NCI-H524 (cell line): Measurements from ENCODE around the gene MPP2.
"Not testable (repeated sequence)": the region's sequence is repeated elsewhere in the genome, so short reads cannot be mapped to it uniquely, and the experiment has no call there.

Experiments
- DNase-seq, 2 experiments: peaks; one replicate each; lab custom pipeline; 2025; lab: John Stamatoyannopoulos, UW

The MPP2 gene

GRCh38 chr17:43846963-43847371, 60.4 kb downstream of the MPP2 start, which contains the start of gene CD300LG:
Gene CD300LG (plus strand): TSS chr17:43847176. CDS start chr17:43847217, 41 bp downstream.
- no peak for DNase-seq

- DNase-seq: peak; percentile 47 to 68
These were observed 61.1 kb downstream of the MPP2 start for GRCh38 chr17:43846221-43846712.

- DNase-seq: no peak
These were observed 61.6 kb downstream of the MPP2 start for GRCh38 chr17:43845766-43846165.

- DNase-seq: no peak
These were observed 63.1 kb downstream of the MPP2 start for GRCh38 chr17:43844241-43844640.

- no peak for DNase-seq
These were observed 64.4 kb downstream of the MPP2 start for GRCh38 chr17:43842975-43843325.

GRCh38 chr17:43842091-43842974, 65.0 kb downstream of the MPP2 start:
- DNase-seq: not testable (repeated sequence)

- no peak for DNase-seq
These were observed 66.1 kb downstream of the MPP2 start for GRCh38 chr17:43841282-43841681.

- peak; percentile 50 to 62 for DNase-seq
These were observed 66.5 kb downstream of the MPP2 start for GRCh38 chr17:43840814-43841213.

GRCh38 chr17:43839670-43840108, 67.6 kb downstream of the MPP2 start:
- DNase-seq: peak; percentile 90 to 91

GRCh38 chr17:43834106-43834505, 73.2 kb downstream of the MPP2 start:
- peak in 1 of 2 experiments; percentile 10 for DNase-seq

- DNase-seq: peak; percentile 37 to 68
These were observed 74.1 kb downstream of the MPP2 start, which contains the start of gene MPP3 for GRCh38 chr17:43832976-43833829. Gene MPP3 (minus strand): TSS chr17:43833146. CDS start chr17:43831906, 1,240 bp downstream.

GRCh38 chr17:43832168-43832975, 75.0 kb downstream of the MPP2 start:
- DNase-seq: peak in 1 of 2 experiments; percentile 29

GRCh38 chr17:43831633-43832032, 75.7 kb downstream of the MPP2 start:
- DNase-seq: no peak

- no peak for DNase-seq
These were observed 76.7 kb downstream of the MPP2 start for GRCh38 chr17:43830510-43831140.

GRCh38 chr17:43829738-43830137, 77.6 kb downstream of the MPP2 start:
- DNase-seq: no peak

GRCh38 chr17:43827596-43827995, 79.7 kb downstream of the MPP2 start:
- DNase-seq: no peak

GRCh38 chr17:43826206-43826605, 81.1 kb downstream of the MPP2 start:
- DNase-seq: no peak

- no peak for DNase-seq
These were observed 81.8 kb downstream of the MPP2 start for GRCh38 chr17:43825567-43825966.
